Loucy (cell line): Measurements from ENCODE around the gene MAD1L1.

ENCODE experiments used
- H2AFZ ChIP-seq: fragments of 200-600 bp; sonication (generic); 2 replicates; pipeline ENCODE4 v1.6.0; 2016; ENCODE audit warnings: antibody characterized with exemption, mild to moderate bottlenecking, low read length, moderate library complexity
- H3F3A ChIP-seq: fragments of 200-600 bp; 2 replicates; pipeline ENCODE4 v1.6.0; 2016; ENCODE audit warnings: antibody characterized with exemption, low read depth, mild to moderate bottlenecking
- H3K27me3 ChIP-seq: fragments of 200-600 bp; sonication (generic); 2 replicates; pipeline ENCODE4 v1.6.1; 2014; ENCODE audit warnings: low read length, mild to moderate bottlenecking; ENCODE audit not compliant: insufficient read depth, poor library complexity, severe bottlenecking
- H3K36me3 ChIP-seq: fragments of 200-600 bp; sonication (generic); 2 replicates; pipeline ENCODE4 v1.6.1; 2016; ENCODE audit warnings: low read length; ENCODE audit not compliant: insufficient read depth
- H3K4me1 ChIP-seq: fragments of 200-600 bp; sonication (generic); 2 replicates; pipeline ENCODE4 v1.5.1; 2014; ENCODE audit warnings: low read length, mild to moderate bottlenecking; ENCODE audit not compliant: insufficient read depth, poor library complexity, severe bottlenecking
- H3K4me2 ChIP-seq: fragments of 200-600 bp; sonication (generic); 2 replicates; pipeline ENCODE4 v1.6.0; 2014; ENCODE audit warnings: antibody characterized with exemption, low read length, low read depth, mild to moderate bottlenecking; ENCODE audit not compliant: poor library complexity, severe bottlenecking
- H3K4me3 ChIP-seq: fragments of 200-600 bp; sonication (generic); 2 replicates; pipeline ENCODE4 v1.5.1; 2014; ENCODE audit warnings: low read length, mild to moderate bottlenecking, mixed read lengths; ENCODE audit not compliant: poor library complexity, severe bottlenecking
- H3K79me2 ChIP-seq: fragments of 200-600 bp; sonication (generic); 2 replicates; pipeline ENCODE4 v1.6.1; 2014; ENCODE audit warnings: low read length; ENCODE audit not compliant: insufficient read depth
- H3K9ac ChIP-seq: fragments of 200-600 bp; sonication (generic); 2 replicates; pipeline ENCODE4 v1.6.0; 2014; ENCODE audit warnings: mild to moderate bottlenecking, low read depth, low read length, moderate library complexity; ENCODE audit not compliant: poor library complexity, severe bottlenecking
- H3K9me2 ChIP-seq: fragments of 200-600 bp; sonication (generic); replicated peaks from 2 replicates; pipeline ENCODE4 v1.6.1; 2016; ENCODE audit warnings: low read depth, low read length, mixed read lengths
- H3K9me3 ChIP-seq: fragments of 200-600 bp; sonication (generic); 2 replicates; pipeline ENCODE4 v1.6.1; 2014; ENCODE audit warnings: mild to moderate bottlenecking, antibody characterized with exemption, low read length, low read depth; ENCODE audit not compliant: insufficient read depth
- H4K20me1 ChIP-seq: fragments of 200-600 bp; sonication (generic); 2 replicates; pipeline ENCODE4 v1.6.0; 2014; ENCODE audit warnings: antibody characterized with exemption, low read length, mild to moderate bottlenecking; ENCODE audit not compliant: insufficient read depth, poor library complexity, severe bottlenecking
- EZH2phosphoT487 ChIP-seq: fragments of 200-600 bp; IDR thresholded peaks from 2 replicates; pipeline ENCODE4 v1.6.1; 2018; ENCODE audit warnings: antibody characterized with exemption, mild to moderate bottlenecking, moderate library complexity, borderline replicate concordance
- TF ChIP-seq, protein P1 (sequence below): fragments of 200-600 bp; sonication (generic); conservative IDR thresholded peaks from 2 replicates; pipeline ENCODE4 v1.5.1; 2014; ENCODE audit warnings: mild to moderate bottlenecking, antibody characterized with exemption, low read length

Gene MAD1L1

DNA sequence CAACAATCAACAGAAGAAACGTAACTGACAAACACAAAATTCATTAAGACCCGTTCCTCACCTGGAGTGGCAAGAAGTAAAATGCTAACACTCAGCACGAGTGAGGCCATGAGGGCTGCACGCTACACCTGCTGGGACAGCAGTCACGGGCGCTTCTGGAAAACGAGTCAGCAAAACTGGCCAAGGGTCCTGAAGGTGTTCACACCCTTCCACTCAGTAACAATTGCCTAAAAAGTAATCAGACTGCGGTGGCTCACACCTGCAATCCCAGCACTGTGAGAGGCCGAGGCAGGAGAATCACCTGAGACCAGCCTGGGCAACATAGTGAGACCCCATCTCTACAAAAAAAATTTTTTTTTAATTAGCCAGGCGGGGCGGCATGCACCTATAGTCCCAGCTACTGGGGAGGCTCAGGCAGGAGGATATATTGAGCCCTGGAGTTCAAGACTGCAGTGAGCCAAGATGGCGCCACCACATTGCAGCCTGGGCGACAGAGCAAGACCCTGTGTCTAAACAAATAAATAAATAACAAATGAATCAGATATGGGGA, 199.1 kb downstream of the MAD1L1 start:
- Histone ChIP-seq H3F3A (no peaks in the 10 kb centered on the region), H3K9ac (no peak overlapping the region), H3K27me3 (no peaks in the 10 kb centered on the region), H2AFZ (no peak overlapping the region), H3K4me3 (no peak overlapping the region), H3K4me2 (no peak overlapping the region), H3K9me3 (peaks cover 2% of the 10 kb centered on the region; the same call in 1 of the 2 replicates), H3K4me1 (peaks cover 22% of the 10 kb centered on the region), H4K20me1 (no peaks in the 10 kb centered on the region), H3K79me2 (peaks cover 28% of the 10 kb centered on the region; the same call in 1 of the 2 replicates), H3K36me3 (peaks cover 3% of the 10 kb centered on the region; the same call in 1 of the 2 replicates), H3K9me2 (no peaks in the 10 kb centered on the region)
- TF ChIP-seq, protein P1, sequence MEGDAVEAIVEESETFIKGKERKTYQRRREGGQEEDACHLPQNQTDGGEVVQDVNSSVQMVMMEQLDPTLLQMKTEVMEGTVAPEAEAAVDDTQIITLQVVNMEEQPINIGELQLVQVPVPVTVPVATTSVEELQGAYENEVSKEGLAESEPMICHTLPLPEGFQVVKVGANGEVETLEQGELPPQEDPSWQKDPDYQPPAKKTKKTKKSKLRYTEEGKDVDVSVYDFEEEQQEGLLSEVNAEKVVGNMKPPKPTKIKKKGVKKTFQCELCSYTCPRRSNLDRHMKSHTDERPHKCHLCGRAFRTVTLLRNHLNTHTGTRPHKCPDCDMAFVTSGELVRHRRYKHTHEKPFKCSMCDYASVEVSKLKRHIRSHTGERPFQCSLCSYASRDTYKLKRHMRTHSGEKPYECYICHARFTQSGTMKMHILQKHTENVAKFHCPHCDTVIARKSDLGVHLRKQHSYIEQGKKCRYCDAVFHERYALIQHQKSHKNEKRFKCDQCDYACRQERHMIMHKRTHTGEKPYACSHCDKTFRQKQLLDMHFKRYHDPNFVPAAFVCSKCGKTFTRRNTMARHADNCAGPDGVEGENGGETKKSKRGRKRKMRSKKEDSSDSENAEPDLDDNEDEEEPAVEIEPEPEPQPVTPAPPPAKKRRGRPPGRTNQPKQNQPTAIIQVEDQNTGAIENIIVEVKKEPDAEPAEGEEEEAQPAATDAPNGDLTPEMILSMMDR = no peak
- no peak for TF ChIP-seq EZH2phosphoT487

DNA sequence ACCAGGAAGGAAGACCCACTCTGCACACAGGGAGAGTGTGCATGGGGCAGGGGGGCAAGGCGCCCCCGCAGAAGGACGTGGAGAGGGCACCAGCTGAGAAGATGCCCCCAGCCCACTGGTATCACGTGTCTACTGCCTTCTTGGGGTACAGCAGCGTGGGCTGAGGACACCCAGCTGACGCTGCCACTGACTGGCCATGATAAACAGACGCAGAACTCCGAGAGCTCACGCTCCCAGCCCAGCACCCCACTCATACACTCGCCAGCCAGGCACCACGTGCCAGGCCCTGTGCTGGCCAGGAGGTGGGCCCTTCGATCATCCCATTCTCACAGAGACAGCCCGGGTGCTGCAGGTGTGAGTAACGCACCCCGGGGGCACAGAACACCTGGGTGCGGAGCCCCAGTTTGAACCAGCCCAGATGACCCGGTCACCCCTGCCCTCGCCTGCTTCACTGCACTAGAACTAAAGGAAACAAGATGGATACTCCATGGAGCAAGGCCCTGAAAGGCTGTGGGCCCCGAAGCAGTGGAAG, 199.8 kb downstream of the MAD1L1 start:
- peaks cover 32% of the 10 kb centered on the region; the same call in 1 of the 2 replicates for H3K79me2 ChIP-seq
- no peak overlapping the region for H2AFZ ChIP-seq
- no peaks in the 10 kb centered on the region for H4K20me1 ChIP-seq
- peaks cover 6% of the 10 kb centered on the region; the same call in 1 of the 2 replicates for H3K9me3 ChIP-seq
- H3K9ac ChIP-seq = no peak overlapping the region
- no peaks in the 10 kb centered on the region for H3F3A ChIP-seq
- H3K27me3 ChIP-seq = no peaks in the 10 kb centered on the region
- TF ChIP-seq, protein P1 = no peak
- no peak for TF ChIP-seq EZH2phosphoT487
- peaks cover 4% of the 10 kb centered on the region; the same call in 1 of the 2 replicates for H3K36me3 ChIP-seq
- no peak overlapping the region for H3K4me2 ChIP-seq
- peaks cover 20% of the 10 kb centered on the region for H3K4me1 ChIP-seq
- no peaks in the 10 kb centered on the region for H3K9me2 ChIP-seq
- no peak overlapping the region for H3K4me3 ChIP-seq

DNA sequence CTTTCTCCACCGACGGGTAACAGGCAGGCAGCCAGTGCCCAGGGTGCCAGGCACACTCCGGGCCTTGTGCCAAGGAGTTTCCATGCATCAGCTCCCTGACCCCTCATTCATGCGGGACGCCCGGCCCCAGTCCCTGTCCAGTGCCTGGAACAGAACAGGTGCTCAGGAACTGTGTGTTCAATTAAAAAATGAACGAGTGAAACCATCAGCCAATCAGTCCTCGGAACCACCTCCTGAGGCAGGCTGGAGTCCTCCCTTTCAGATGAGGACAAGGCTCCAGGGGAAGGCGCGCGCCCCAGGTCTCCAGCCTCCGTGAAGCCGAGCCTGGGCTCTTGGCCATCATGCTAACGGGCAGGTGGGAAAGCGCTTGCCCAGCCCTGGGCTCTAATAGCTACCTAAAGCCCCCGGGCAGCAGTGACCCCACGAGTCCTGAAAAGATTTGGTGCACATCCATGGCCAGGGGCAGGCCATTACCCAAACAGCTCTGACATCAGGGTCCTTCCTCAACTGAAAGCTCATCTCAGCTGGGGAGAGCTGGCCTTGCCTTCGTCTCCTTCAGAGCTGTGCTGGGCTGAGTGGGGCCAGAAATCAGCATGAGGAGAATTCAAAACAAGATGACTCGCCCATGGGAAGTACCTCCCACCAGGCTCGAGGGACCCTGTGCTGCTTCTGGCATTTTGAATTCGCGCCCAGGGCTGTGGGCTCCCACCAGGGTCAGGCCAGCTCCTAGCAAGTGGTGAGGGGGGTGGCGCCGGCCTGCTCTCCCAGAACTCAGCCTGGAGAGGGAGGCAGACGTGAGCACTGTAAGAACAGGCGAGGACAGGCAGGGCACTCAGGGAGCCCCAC, 200.5 kb downstream of the MAD1L1 start:
- H3K4me2 ChIP-seq = no peak overlapping the region
- H3K9me2 ChIP-seq = no peaks in the 10 kb centered on the region
- H3K27me3 ChIP-seq = no peaks in the 10 kb centered on the region
- peaks cover 4% of the 10 kb centered on the region; the same call in 1 of the 2 replicates for H3K36me3 ChIP-seq
- peaks cover 32% of the 10 kb centered on the region; the same call in 1 of the 2 replicates for H3K79me2 ChIP-seq
- no peak overlapping the region for H2AFZ ChIP-seq
- no peak overlapping the region for H3K9ac ChIP-seq
- TF ChIP-seq, protein P1 = no peak
- TF ChIP-seq EZH2phosphoT487 = no peak
- H3K4me1 ChIP-seq = peaks cover 17% of the 10 kb centered on the region
- no peaks in the 10 kb centered on the region for H4K20me1 ChIP-seq
- no peak overlapping the region for H3K4me3 ChIP-seq
- H3F3A ChIP-seq = no peaks in the 10 kb centered on the region
- peaks cover 6% of the 10 kb centered on the region; the same call in 1 of the 2 replicates for H3K9me3 ChIP-seq
